ENCODE measurements around the gene PDE4D.

Gene PDE4D

GRCh38 chr5:59178071-59178470, 715.5 kb downstream of the PDE4D start:
- FAIRE-seq (no peak), DNase-seq (ENCODE audit: insufficient read length, low spot score) (no peak)
- no peak for TF ChIP-seq CTCF (IDR thresholded peaks at IDR 0.05; ENCODE audit: insufficient read depth, missing control alignments)

- TF ChIP-seq CTCF (IDR thresholded peaks at IDR 0.05; ENCODE audit: insufficient read depth, missing control alignments), result no peak
- no peak for FAIRE-seq
- DNase-seq (ENCODE audit: insufficient read length, low spot score), result no peak
These were observed 715.9 kb downstream of the PDE4D start for GRCh38 chr5:59177644-59178043.

GRCh38 chr5:59174248-59174844, 719.2 kb downstream of the PDE4D start:
- peak; percentile 89 for TF ChIP-seq CTCF (IDR thresholded peaks at IDR 0.05; ENCODE audit: insufficient read depth, missing control alignments)
- FAIRE-seq, result no peak
- peak; percentile 16 for DNase-seq (ENCODE audit: insufficient read length, low spot score)

GRCh38 chr5:59173578-59173977, 719.9 kb downstream of the PDE4D start:
- DNase-seq (ENCODE audit: insufficient read length, low spot score), result no peak
- peak; percentile 53 for FAIRE-seq
- TF ChIP-seq CTCF (IDR thresholded peaks at IDR 0.05; ENCODE audit: insufficient read depth, missing control alignments), result no peak

GRCh38 chr5:59171131-59171530, 722.4 kb downstream of the PDE4D start:
- FAIRE-seq (no peak), DNase-seq (ENCODE audit: insufficient read length, low spot score) (no peak)
- no peak for TF ChIP-seq CTCF (IDR thresholded peaks at IDR 0.05; ENCODE audit: insufficient read depth, missing control alignments)

GRCh38 chr5:59169768-59170150, 723.8 kb downstream of the PDE4D start:
- no peak for DNase-seq (ENCODE audit: insufficient read length, low spot score)
- FAIRE-seq, result no peak
- no peak for TF ChIP-seq CTCF (IDR thresholded peaks at IDR 0.05; ENCODE audit: insufficient read depth, missing control alignments)

GRCh38 chr5:59169081-59169767, 724.3 kb downstream of the PDE4D start:
- FAIRE-seq (no peak), DNase-seq (ENCODE audit: insufficient read length, low spot score) (no peak)
- TF ChIP-seq CTCF (IDR thresholded peaks at IDR 0.05; ENCODE audit: insufficient read depth, missing control alignments), result no peak
